ENCODE results near the gene MAP3K5.

DNA sequence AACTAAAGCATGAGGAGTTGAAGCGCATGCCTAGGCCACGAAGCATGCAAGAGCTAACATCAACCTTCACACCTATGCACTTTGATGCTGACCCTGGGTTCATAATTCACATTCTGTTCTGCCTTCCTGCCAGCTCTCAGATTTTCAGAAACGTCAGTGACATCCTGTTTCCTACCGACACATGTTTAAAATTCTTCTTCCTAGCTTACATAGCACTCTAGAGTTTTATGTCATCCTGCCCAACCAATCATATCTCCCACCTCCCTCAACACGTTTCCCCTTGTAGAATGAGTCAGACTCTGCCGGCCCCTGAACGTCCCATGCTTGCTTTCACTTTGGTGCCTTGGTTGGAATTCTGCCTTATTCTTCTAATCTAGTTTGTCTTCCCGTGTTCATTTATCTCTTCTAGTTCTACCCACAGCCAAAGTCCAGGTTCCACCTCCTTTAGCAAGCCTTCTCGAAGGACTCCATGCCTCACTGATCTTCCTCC is 144.9 kb downstream of the MAP3K5 start:
- TF ChIP-seq POLR2A (IDR thresholded peaks at IDR 0.05; ENCODE audit: low read depth, low read length) = no peak
- TF ChIP-seq POLR2AphosphoS5 (IDR thresholded peaks at IDR 0.05; ENCODE audit: low read depth, low read length) = no peak
- TF ChIP-seq TAF1 (IDR thresholded peaks at IDR 0.05; ENCODE audit: low read depth, low read length) = no peak
- no peak for TF ChIP-seq POU2F2 (IDR thresholded peaks at IDR 0.05; ENCODE audit: low read depth, low read length)
- TF ChIP-seq SPI1 (IDR thresholded peaks at IDR 0.05; ENCODE audit: low read depth, low read length) = no peak
- no peak for TF ChIP-seq PAX5 (IDR thresholded peaks at IDR 0.05; ENCODE audit: insufficient read depth, low read length, severe bottlenecking)
